Activated T-cell treated with anti-CD3 and anti-CD28 coated beads, Interleukin-2, amount 50 U/mL, for 24 hours (primary cell): ENCODE data around the gene GH1.
"Not testable (repeated sequence)": the region's sequence is repeated elsewhere in the genome, so short reads cannot be mapped to it uniquely, and the experiment has no call there.

Experiments used
- DNase-seq: peaks from one replicate; pipeline ENCODE4 v3.0.0-alpha.2; 2020
- H3K27ac Mint-ChIP-seq: 2 replicates; pipeline ENCODE4 v1.8.0; 2020; ENCODE audit warnings: mild to moderate bottlenecking, mixed read lengths
- H3K27me3 Mint-ChIP-seq: 2 replicates; pipeline ENCODE4 v1.8.0; 2020; ENCODE audit warnings: mixed read lengths
- H3K36me3 Mint-ChIP-seq: 2 replicates; pipeline ENCODE4 v1.8.0; 2020; ENCODE audit warnings: low read depth, mixed read lengths
- H3K4me1 Mint-ChIP-seq: 2 replicates; pipeline ENCODE4 v1.8.0; 2020; ENCODE audit warnings: low read depth, mixed read lengths
- H3K4me3 Mint-ChIP-seq: 2 replicates; pipeline ENCODE4 v1.8.0; 2020; ENCODE audit warnings: mild to moderate bottlenecking, moderate library complexity, mixed read lengths
- H3K9me3 Mint-ChIP-seq: 2 replicates; pipeline ENCODE4 v1.8.0; 2020; ENCODE audit warnings: mixed read lengths

Gene GH1

GRCh38 chr17:63937319-63937718 is 18.7 kb upstream of the GH1 start:
- Mint-ChIP-seq H3K27ac (no peak overlapping the region), H3K27me3 (no peaks in the 10 kb centered on the region), H3K4me1 (peaks cover 14% of the 10 kb centered on the region), H3K36me3 (no peaks in the 10 kb centered on the region), H3K9me3 (no peaks in the 10 kb centered on the region), H3K4me3 (no peak overlapping the region)
- DNase-seq, result no peak

GRCh38 chr17:63934183-63935112 is 15.8 kb upstream of the GH1 start:
- H3K4me3 Mint-ChIP-seq, result no peak overlapping the region
- H3K9me3 Mint-ChIP-seq, result no peaks in the 10 kb centered on the region
- peaks cover 32% of the 10 kb centered on the region for H3K4me1 Mint-ChIP-seq
- peaks cover 8% of the 10 kb centered on the region for H3K36me3 Mint-ChIP-seq
- DNase-seq, result no peak
- no peak overlapping the region for H3K27ac Mint-ChIP-seq
- no peaks in the 10 kb centered on the region for H3K27me3 Mint-ChIP-seq

GRCh38 chr17:63933598-63933997 is 15.0 kb upstream of the GH1 start:
- Mint-ChIP-seq H3K4me1 (peaks cover 28% of the 10 kb centered on the region), H3K4me3 (no peak overlapping the region)

GRCh38 chr17:63932721-63933120 is 14.1 kb upstream of the GH1 start:
- Mint-ChIP-seq H3K27ac (peak overlapping the region; percentile 95), H3K4me1 (peaks cover 28% of the 10 kb centered on the region), H3K4me3 (peak overlapping the region; percentile 90), H3K9me3 (no peaks in the 10 kb centered on the region), H3K36me3 (peaks cover 12% of the 10 kb centered on the region), H3K27me3 (no peaks in the 10 kb centered on the region)
- no peak for DNase-seq

More at GRCh38 chr17:63933598-63933997, 15.0 kb upstream of the GH1 start:
- Mint-ChIP-seq H3K27ac (no peak overlapping the region), H3K9me3 (no peaks in the 10 kb centered on the region), H3K27me3 (no peaks in the 10 kb centered on the region), H3K36me3 (peaks cover 12% of the 10 kb centered on the region)
- DNase-seq, result no peak

GRCh38 chr17:63931981-63932561 is 13.4 kb upstream of the GH1 start, which contains the start of gene CD79B:
CD79B (minus strand) TSS chr17:63932331; CDS start chr17:63932261, 70 bp downstream.
- no peaks in the 10 kb centered on the region for H3K9me3 Mint-ChIP-seq
- peaks cover 28% of the 10 kb centered on the region for H3K4me1 Mint-ChIP-seq
- DNase-seq, result peak; percentile 70
- peak within 1 kb of the TSS; percentile 90 for H3K4me3 Mint-ChIP-seq
- H3K27ac Mint-ChIP-seq, result peak within 1 kb of the TSS; percentile 95
- no peaks in the 10 kb centered on the region for H3K27me3 Mint-ChIP-seq
- peaks cover 12% of the 10 kb centered on the region for H3K36me3 Mint-ChIP-seq

- peak overlapping the region; percentile 95 for H3K27ac Mint-ChIP-seq
- DNase-seq, result peak; percentile 74
- H3K36me3 Mint-ChIP-seq, result peaks cover 12% of the 10 kb centered on the region
- H3K4me3 Mint-ChIP-seq, result peak overlapping the region; percentile 90
- no peaks in the 10 kb centered on the region for H3K9me3 Mint-ChIP-seq
- H3K27me3 Mint-ChIP-seq, result no peaks in the 10 kb centered on the region
- peaks cover 28% of the 10 kb centered on the region for H3K4me1 Mint-ChIP-seq
Measured at GRCh38 chr17:63930951-63931575, 12.4 kb upstream of the GH1 start.

- Mint-ChIP-seq H3K36me3 (peaks cover 12% of the 10 kb centered on the region), H3K4me3 (peak overlapping the region; percentile 90), H3K27ac (peak overlapping the region; percentile 33), H3K9me3 (no peaks in the 10 kb centered on the region), H3K27me3 (no peaks in the 10 kb centered on the region), H3K4me1 (peaks cover 28% of the 10 kb centered on the region)
- DNase-seq, result no peak
Measured at GRCh38 chr17:63929860-63930766, 11.5 kb upstream of the GH1 start.

- no peak overlapping the region for H3K4me3 Mint-ChIP-seq
- no peak overlapping the region for H3K27ac Mint-ChIP-seq
Measured at GRCh38 chr17:63928966-63929695, 10.5 kb upstream of the GH1 start.

GRCh38 chr17:63928172-63928666 is 9.6 kb upstream of the GH1 start:
- Mint-ChIP-seq H3K36me3 (peaks cover 12% of the 10 kb centered on the region), H3K27ac (no peak overlapping the region), H3K9me3 (no peaks in the 10 kb centered on the region), H3K4me3 (no peak overlapping the region), H3K27me3 (no peaks in the 10 kb centered on the region), H3K4me1 (peaks cover 27% of the 10 kb centered on the region)
- DNase-seq, result no peak

More at GRCh38 chr17:63928966-63929695, 10.5 kb upstream of the GH1 start:
- Mint-ChIP-seq H3K9me3 (no peaks in the 10 kb centered on the region), H3K27me3 (no peaks in the 10 kb centered on the region), H3K4me1 (peaks cover 28% of the 10 kb centered on the region), H3K36me3 (peaks cover 12% of the 10 kb centered on the region)
- DNase-seq, result no peak

GRCh38 chr17:63927464-63928171 is 9.0 kb upstream of the GH1 start:
- Mint-ChIP-seq H3K9me3 (no peaks in the 10 kb centered on the region), H3K4me3 (no peak overlapping the region), H3K27me3 (no peaks in the 10 kb centered on the region), H3K4me1 (peaks cover 21% of the 10 kb centered on the region), H3K27ac (no peak overlapping the region), H3K36me3 (peaks cover 12% of the 10 kb centered on the region)
- DNase-seq, result no peak

- no peak overlapping the region for H3K27ac Mint-ChIP-seq
- H3K4me3 Mint-ChIP-seq, result no peak overlapping the region
- H3K36me3 Mint-ChIP-seq, result peaks cover 10% of the 10 kb centered on the region
- no peaks in the 10 kb centered on the region for H3K9me3 Mint-ChIP-seq
- DNase-seq, result no peak
- peaks cover 7% of the 10 kb centered on the region for H3K4me1 Mint-ChIP-seq
- H3K27me3 Mint-ChIP-seq, result no peaks in the 10 kb centered on the region
Measured at GRCh38 chr17:63926164-63926563, 7.5 kb upstream of the GH1 start.

GRCh38 chr17:63925615-63926014 is 7.0 kb upstream of the GH1 start:
- no peak for DNase-seq
- H3K9me3 Mint-ChIP-seq, result no peaks in the 10 kb centered on the region
- H3K4me3 Mint-ChIP-seq, result no peak overlapping the region
- H3K4me1 Mint-ChIP-seq, result peaks cover 1% of the 10 kb centered on the region
- no peaks in the 10 kb centered on the region for H3K27me3 Mint-ChIP-seq
- peaks cover 8% of the 10 kb centered on the region for H3K36me3 Mint-ChIP-seq
- H3K27ac Mint-ChIP-seq, result no peak overlapping the region

GRCh38 chr17:63922402-63922801 is 3.8 kb upstream of the GH1 start:
- not testable (repeated sequence) for H3K27ac Mint-ChIP-seq, H3K4me3 Mint-ChIP-seq, H3K36me3 Mint-ChIP-seq, H3K27me3 Mint-ChIP-seq, DNase-seq, H3K4me1 Mint-ChIP-seq, H3K9me3 Mint-ChIP-seq
